ENCODE measurements around the gene TMED7.

The TMED7 gene

DNA sequence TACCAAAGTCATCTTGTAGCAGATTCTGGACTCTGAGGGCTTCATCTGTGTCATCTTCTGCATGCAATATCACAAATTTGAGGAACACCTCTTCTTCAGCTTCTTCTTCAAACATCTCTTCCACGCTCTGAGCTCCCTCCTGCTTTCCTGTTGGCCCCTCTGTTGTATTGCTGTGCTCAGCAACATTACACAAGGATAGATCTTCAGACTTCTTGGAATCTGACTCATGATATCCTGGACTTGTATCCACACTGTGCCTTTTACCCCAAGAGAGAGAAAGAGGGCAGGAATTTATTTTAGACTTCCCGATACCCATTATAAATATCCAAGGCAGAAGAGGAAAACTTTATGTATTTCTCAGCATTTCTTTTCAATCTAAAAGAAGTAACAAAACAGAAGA is 44.9 kb downstream of the TMED7 start:
- no peak for DNase-seq (ENCODE audit: low spot score)

DNA sequence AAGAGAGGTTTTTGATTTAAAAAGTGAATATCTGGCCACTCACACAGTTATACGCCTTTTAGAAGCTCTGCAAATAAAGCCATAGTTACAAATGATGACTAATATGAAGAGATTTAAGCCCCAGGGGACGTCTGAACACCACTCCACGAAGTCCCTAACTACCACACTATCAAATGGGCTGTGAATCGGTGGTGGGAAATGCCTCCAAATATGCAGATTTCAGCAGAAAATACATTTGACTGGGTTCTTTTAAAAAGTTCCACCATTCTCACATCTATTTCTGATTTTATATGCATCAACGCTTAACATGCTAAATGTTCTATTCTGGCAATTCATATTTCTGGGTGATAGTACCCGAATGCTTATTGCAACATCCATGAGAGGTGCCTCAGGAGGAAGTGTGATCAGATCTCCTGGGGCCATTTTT is 46.1 kb downstream of the TMED7 start:
- no peak for DNase-seq (ENCODE audit: low spot score)

DNA sequence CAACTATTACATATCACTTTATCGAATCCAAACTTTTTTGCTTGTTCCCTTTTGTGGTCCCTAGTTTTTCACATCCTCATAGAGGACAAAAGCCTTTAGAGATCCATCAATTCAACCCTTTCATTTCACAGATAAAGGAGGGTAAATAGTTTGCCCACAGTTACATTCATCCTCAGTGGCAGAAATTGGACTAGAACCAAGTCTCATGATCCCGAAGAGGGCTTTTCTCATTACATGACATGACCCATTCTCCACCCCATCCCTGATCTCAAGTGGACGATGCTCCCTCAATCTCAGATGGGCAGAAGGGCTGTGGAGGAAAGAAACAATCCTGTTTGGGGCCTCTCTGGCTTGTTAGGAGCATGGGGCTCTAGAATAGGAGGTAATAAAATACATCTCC is 46.6 kb downstream of the TMED7 start:
- DNase-seq (ENCODE audit: low spot score), result peak; percentile 57

DNA sequence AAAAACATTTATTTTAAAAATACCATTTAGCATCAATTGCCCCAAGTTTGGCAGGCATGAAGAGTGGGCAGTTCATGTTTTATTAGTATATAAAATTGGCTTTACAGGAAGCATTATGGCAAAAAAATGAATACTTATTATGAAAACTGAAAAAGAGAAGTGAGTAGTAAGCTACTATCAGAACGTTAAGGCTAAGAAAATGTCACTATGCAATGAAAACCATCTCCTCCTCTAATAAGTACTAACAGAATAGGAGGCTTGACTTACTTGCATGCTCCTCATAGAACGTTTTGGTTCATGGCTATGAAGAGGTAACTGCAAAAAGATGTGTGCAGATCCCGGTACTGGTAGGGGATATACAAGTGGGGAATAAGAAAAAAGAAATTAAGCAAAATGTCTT is 47.2 kb downstream of the TMED7 start:
- no peak for DNase-seq (ENCODE audit: low spot score)

DNA sequence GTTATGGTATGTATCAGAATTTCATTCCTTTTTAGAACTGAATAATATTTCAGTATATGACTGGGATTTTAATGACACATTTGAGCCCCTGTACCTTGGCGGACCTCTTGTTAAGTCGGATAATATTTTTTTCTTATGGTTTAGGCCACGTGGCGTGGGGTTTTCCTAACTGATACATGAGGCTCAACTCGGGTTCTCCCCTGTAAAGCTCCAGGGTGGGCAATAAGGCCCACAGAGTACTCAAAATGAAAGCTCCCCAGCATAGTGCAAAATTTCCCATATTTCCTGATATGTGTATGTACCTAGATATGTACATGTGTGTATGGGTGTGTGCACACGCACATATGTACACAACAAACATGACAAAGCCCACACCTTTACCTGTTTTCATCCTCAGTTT is 48.1 kb downstream of the TMED7 start:
- DNase-seq (ENCODE audit: low spot score), result no peak

DNA sequence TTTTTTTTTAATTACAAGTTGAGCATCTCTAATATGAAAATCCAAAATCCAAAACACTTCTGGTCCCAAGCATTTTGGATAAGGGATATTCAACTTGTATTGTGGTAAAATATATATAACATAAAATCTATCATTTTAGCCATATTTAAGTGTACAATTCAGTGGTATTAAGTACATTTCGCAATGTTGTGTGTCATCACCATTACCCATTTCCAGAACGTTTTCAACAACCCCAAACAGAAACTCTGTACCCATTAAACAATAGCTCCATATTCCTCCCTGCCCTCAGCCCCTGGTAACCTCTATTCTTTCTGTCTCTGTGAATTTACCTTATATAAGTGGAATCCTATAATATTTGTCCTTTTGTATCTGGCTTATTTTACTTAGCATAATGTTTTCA is 48.5 kb downstream of the TMED7 start:
- DNase-seq (ENCODE audit: low spot score), result no peak

DNA sequence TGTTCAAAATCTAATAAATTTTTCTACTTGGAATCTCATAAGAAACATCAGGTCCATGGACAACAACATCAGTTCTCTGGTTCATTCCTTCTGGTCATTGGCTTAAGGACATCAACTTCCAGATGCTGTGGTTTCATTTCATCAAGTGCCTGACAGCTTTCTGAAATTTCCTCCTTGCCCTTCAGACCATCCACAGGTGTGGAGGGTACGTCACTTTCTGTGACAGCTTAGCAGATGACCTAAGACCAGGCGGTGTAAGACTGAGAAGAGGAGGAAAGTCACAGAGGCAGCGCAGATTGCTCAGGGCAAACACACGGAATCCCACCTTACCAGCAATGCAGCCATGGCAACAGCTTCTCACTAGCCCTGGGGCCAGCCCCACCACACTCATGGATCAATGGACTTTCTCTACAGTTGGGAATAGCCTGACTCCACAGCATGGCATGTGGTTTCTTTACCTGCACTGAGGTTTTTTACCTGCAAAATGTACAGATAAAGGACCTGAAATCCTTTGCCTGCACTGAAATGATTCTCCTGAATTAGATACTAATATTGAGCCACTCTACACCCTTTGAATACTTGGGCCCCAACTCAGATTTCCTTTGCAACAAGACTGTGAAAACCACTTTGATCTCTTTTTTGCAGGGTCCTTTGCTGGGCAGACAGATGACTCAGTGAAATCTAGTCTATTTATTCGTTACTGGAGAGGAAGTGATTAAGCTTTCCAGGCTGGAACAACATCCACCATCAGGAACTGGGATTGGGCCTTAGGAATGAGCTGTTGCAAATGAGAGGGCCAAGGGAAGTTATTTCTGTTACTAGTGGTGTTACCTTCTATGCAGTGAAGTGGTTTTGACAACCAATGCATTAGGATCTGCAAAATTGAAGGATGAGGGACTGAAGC is 50.4 kb downstream of the TMED7 start:
- DNase-seq (ENCODE audit: low spot score), result no peak

DNA sequence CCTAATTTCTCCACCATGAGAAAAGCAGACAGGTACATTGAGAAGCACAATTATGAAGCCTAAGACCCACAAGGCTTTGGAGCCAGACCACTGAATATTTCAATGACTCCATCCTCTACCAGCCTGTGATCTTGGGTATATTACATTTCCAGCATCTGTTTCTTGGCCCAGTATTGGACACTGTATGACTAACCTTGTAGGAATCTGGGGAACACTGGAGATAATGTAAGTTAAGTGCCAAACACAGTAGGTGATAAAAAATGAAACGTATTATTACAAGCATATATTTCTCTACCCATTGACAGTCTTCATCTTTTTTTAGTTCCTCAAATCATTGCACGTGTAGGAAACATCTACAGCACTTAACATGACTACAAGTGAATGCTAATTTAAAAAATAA is 52.7 kb downstream of the TMED7 start:
- no peak for DNase-seq (ENCODE audit: low spot score)

DNA sequence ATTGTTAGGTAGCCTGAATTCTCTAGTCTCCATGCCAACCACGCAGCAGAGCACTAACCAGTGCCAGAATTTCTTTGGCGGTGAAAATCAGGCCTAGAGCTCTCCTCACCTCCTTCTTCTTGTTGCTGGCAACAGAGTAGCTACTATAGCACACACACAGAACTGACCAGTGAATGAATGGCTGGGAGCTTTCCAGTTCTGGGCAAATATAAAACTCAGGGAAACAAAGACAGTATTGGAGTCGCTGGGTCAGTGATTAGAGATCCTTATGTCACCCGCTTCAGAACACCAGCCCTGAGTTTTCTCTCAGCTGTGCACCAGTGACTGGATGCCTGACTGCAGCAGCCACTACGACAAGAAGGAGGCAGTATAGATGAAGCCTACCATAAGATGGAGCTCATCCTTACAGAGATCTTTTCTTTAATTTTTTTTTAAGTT is 54.4 kb downstream of the TMED7 start:
- DNase-seq (ENCODE audit: low spot score), result peak; percentile 94

DNA sequence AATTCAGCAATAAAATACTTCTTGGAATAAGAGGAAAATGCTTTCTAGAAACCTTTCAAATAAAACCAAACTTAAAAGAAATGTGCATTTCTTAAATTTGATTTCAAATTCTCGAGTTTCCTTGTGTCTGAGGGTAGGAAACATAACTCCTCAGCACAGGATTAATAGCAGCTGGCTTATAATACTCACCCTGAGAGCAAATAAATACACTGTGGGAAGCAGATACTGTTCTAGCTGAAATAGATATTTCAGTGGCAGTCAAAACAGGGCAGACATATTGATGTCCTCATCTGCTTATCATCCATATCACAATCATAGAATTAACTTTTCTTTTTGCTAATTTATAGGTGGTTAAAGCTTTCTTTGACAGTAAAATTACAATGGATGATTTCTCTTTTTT is 57.2 kb downstream of the TMED7 start:
- DNase-seq (ENCODE audit: low spot score), result no peak

DNA sequence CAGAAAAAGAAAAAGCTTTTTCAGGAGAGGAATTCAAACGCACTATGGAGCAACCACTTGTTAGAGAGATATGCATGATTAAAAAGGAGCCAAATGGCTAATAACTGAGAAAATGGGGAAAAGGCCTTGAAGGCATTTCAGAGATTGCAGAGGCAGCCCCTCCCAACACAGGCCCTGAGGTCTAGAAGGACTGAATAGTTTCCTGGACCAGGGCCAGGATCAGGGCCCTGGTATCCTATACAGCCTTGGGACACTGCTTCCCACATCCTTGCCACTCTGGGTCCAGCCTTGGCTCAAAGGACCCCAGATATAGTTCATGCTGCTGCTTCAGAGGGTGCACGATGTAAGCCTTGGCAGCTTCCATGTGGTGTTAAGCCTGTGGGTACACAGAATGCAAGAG is 60.6 kb downstream of the TMED7 start:
- DNase-seq (ENCODE audit: low spot score), result no peak
